Natural killer cell (primary cell): ENCODE measurements around the gene UFD1. TPM values are rescaled to one million over a fixed set of nuclear protein-coding genes. Genes with fewer than 3 reads are reported as not detected.

ENCODE experiments used
- ATAC-seq, 3 donors: fragments of 150-1000 bp in 2 of 3; fragments of 200-7000 bp in 1 of 3; cut with Tn5 transposase; 1 replicate in 1 of 3; 2 replicates in 2 of 3; pipeline ENCODE4 v1.10.0; 2021; ENCODE audit warnings: mild to moderate bottlenecking in 2 of 3, moderate library complexity in 2 of 3
- DNase-seq, 2 donors: peaks; one replicate each; pipeline versions ENCODE4 v3.0.0 to v3.0.0-alpha.2; 2013 to 2021; ENCODE audit warnings: mixed read lengths in 1 of 2
- H3K27ac ChIP-seq: one replicate; pipeline ENCODE4 v1.5.1; 2013; ENCODE audit warnings: mild to moderate bottlenecking, low read length
- H3K27me3 ChIP-seq: one replicate; pipeline ENCODE4 v1.6.1; 2013; ENCODE audit warnings: low read length; ENCODE audit not compliant: control insufficient read depth, insufficient read depth
- H3K36me3 ChIP-seq: one replicate; pipeline ENCODE4 v1.6.1; 2013; ENCODE audit warnings: low read length; ENCODE audit not compliant: control insufficient read depth, insufficient read depth
- H3K4me1 ChIP-seq: one replicate; pipeline ENCODE4 v1.6.1; 2013; ENCODE audit warnings: low read length; ENCODE audit not compliant: control insufficient read depth, insufficient read depth
- H3K4me3 ChIP-seq: one replicate; pipeline ENCODE4 v1.5.1; 2013; ENCODE audit warnings: low read length
- H3K9me3 ChIP-seq: one replicate; pipeline ENCODE4 v1.6.1; 2013; ENCODE audit warnings: low read length; ENCODE audit not compliant: control insufficient read depth, insufficient read depth
- H3K27ac Mint-ChIP-seq, 2 donors: one replicate each; pipeline ENCODE4 v1.8.0; 2022; ENCODE audit warnings: mild to moderate bottlenecking in 2 of 2, mixed read lengths in 2 of 2, moderate library complexity in 1 of 2
- H3K27me3 Mint-ChIP-seq, 2 donors: one replicate each; pipeline ENCODE4 v1.8.0; 2022; ENCODE audit warnings: low read depth in 2 of 2, mixed read lengths in 2 of 2
- H3K36me3 Mint-ChIP-seq: one replicate; pipeline ENCODE4 v1.8.0; 2022; ENCODE audit warnings: mixed read lengths
- H3K4me1 Mint-ChIP-seq, 2 donors: one replicate each; pipeline ENCODE4 v1.8.0; 2022; ENCODE audit warnings: mixed read lengths in 2 of 2
- H3K4me3 Mint-ChIP-seq: one replicate; pipeline ENCODE4 v1.8.0; 2022; ENCODE audit warnings: mild to moderate bottlenecking, moderate library complexity, mixed read lengths
- H3K9me3 Mint-ChIP-seq, 2 donors: one replicate each; pipeline ENCODE4 v1.8.0; 2022; ENCODE audit warnings: mixed read lengths in 2 of 2
- CTCF ChIP-seq: fragments of 200-600 bp; IDR thresholded peaks from one replicate; pipeline ENCODE4 v1.8.0; 2022; ENCODE audit warnings: antibody characterized with exemption
- WGBS: methylation state at CpG from one replicate; pipeline ENCODE4 v1.1.7; 2013; ENCODE audit warnings: missing lambda C conversion rate; ENCODE audit not compliant: insufficient coverage; 5-methylcytosine and 5-hydroxymethylcytosine counted together
- intact Hi-C: fragments of 100-400 bp; cut with micrococcal nuclease; formaldehyde crosslinking; loops from one replicate; pipeline ENCODE4 v1.14.2; 2022
- total RNA-seq, 4 donors: library from RNA; stranded (reverse); fragments of 120-200 nt in 1 of 4; gene quantifications; one replicate each; pipeline versions ENCODE4 v1.2.3 to v1.2.4, GENCODE V29; 2013 to 2022

Gene UFD1
- total RNA-seq, 3 donors from 2014 or later (not counting 1 experiment from before 2014, with no cell fraction given), result 73.8 to 101 (median 77.8) TPM

GRCh38 chr22:19407649-19408606, 71.1 kb downstream of the UFD1 start:
- Histone ChIP-seq H3K4me3 (no peak overlapping the region), H3K27me3 (no peaks in the 10 kb centered on the region), H3K9me3 (no peaks in the 10 kb centered on the region), H3K4me1 (peaks cover 21% of the 10 kb centered on the region), H3K27ac (no peak overlapping the region), H3K36me3 (peaks cover 58% of the 10 kb centered on the region)
- Mint-ChIP-seq H3K36me3 (peaks cover 15% of the 10 kb centered on the region), H3K9me3 (no peaks in the 10 kb centered on the region), H3K27me3 (no peaks in the 10 kb centered on the region), H3K4me3 (no peak overlapping the region), H3K4me1 (peaks cover 41 to 51% of the 10 kb centered on the region in 2 donors), H3K27ac (peak overlapping the region; percentile 47 to 56)
- ATAC-seq (no peak), DNase-seq (no peak)
- intact Hi-C loops, result no loop called here
- no peak for TF ChIP-seq CTCF
- WGBS, result 94% methylated on average over 15 of the region's 16 CpGs

GRCh38 chr22:19406846-19407245, 72.1 kb downstream of the UFD1 start:
- H3K27me3 ChIP-seq, result no peaks in the 10 kb centered on the region
- Mint-ChIP-seq H3K27ac (peak overlapping the region; percentile 48 to 56), H3K27me3 (no peaks in the 10 kb centered on the region), H3K4me1 (peaks cover 34 to 40% of the 10 kb centered on the region in 2 donors), H3K9me3 (no peaks in the 10 kb centered on the region), H3K4me3 (no peak overlapping the region), H3K36me3 (peaks cover 15% of the 10 kb centered on the region)
- no peak for TF ChIP-seq CTCF
- H3K4me3 ChIP-seq, result no peak overlapping the region
- no peaks in the 10 kb centered on the region for H3K9me3 ChIP-seq
- intact Hi-C loops, result no loop called here
- H3K4me1 ChIP-seq, result peaks cover 10% of the 10 kb centered on the region
- WGBS, result 97% methylated on average over 2 of the region's 4 CpGs
- DNase-seq (no peak), ATAC-seq (no peak)
- no peak overlapping the region for H3K27ac ChIP-seq
- H3K36me3 ChIP-seq, result peaks cover 60% of the 10 kb centered on the region

GRCh38 chr22:19406281-19406811, 72.6 kb downstream of the UFD1 start:
- H3K27ac ChIP-seq, result no peak overlapping the region
- peaks cover 5% of the 10 kb centered on the region for H3K4me1 ChIP-seq
- WGBS, result 88% methylated on average over 3 of the region's 3 CpGs
- no peaks in the 10 kb centered on the region for H3K27me3 ChIP-seq
- Mint-ChIP-seq H3K4me3 (no peak overlapping the region), H3K27me3 (no peaks in the 10 kb centered on the region), H3K36me3 (peaks cover 15% of the 10 kb centered on the region), H3K27ac (peak overlapping the region; percentile 48 to 56), H3K9me3 (no peaks in the 10 kb centered on the region), H3K4me1 (peaks cover 32 to 35% of the 10 kb centered on the region in 2 donors)
- no peaks in the 10 kb centered on the region for H3K9me3 ChIP-seq
- H3K4me3 ChIP-seq, result no peak overlapping the region
- ATAC-seq (peak in 2 of 3 donors; percentile 57 to 60), DNase-seq (peak in 1 of 2 donors; percentile 19)
- TF ChIP-seq CTCF, result no peak
- intact Hi-C loops, result no loop called here
- H3K36me3 ChIP-seq, result peaks cover 65% of the 10 kb centered on the region
